Ovary (tissue), 9 donors: Measurements from ENCODE around the gene HIVEP3. TPM values are rescaled to one million over a fixed set of nuclear protein-coding genes. Genes with fewer than 3 reads are reported as not detected.

Source experiments
- DNase-seq, 5 donors: peaks; one replicate each; pipeline ENCODE4 v3.0.0-alpha.2; 2019 to 2020
- H3K27ac ChIP-seq, 2 donors: fragments of 200-600 bp; one replicate each; pipeline versions ENCODE4 v1.5.1 to v1.8.0; 2019 to 2022
- H3K27me3 ChIP-seq: fragments of 200-600 bp; one replicate; pipeline ENCODE4 v1.8.0; 2022
- H3K36me3 ChIP-seq: fragments of 200-600 bp; sonication (generic); one replicate; pipeline ENCODE4 v1.5.1; 2019
- H3K4me1 ChIP-seq: one replicate; pipeline ENCODE4 v1.8.1; 2013; ENCODE audit warnings: mild to moderate bottlenecking, moderate library complexity; ENCODE audit not compliant: insufficient read depth
- H3K4me3 ChIP-seq: fragments of 200-600 bp; sonication (generic); one replicate; pipeline ENCODE4 v1.5.1; 2017
- H3K9me3 ChIP-seq, 2 donors: fragments of 200-600 bp in 1 of 2; sonication (generic) in 1 of 2; one replicate each; pipeline versions ENCODE4 v1.5.1 to v1.8.1; 2013 to 2019; ENCODE audit warnings: mild to moderate bottlenecking in 1 of 2, moderate library complexity in 1 of 2
- CTCF ChIP-seq, 3 donors: fragments of 450-650 bp in 2 of 3; fragments of 200-600 bp in 1 of 3; IDR thresholded peaks; one replicate each; pipeline versions ENCODE4 v1.5.1 to v1.8.0; 2016 to 2022; ENCODE audit warnings: antibody characterized with exemption in 3 of 3, mild to moderate bottlenecking in 1 of 3
- EP300 ChIP-seq: sonication (generic); formaldehyde crosslinking; IDR thresholded peaks from one replicate; pipeline ENCODE4 v1.6.1; 2017; ENCODE audit warnings: antibody characterized with exemption
- POLR2A ChIP-seq: fragments of 450-650 bp; IDR thresholded peaks from one replicate; pipeline ENCODE4 v1.6.1; 2017; ENCODE audit warnings: antibody characterized with exemption, mild to moderate bottlenecking, moderate library complexity
- WGBS, 3 donors: extraction: QIAGEN DNeasy Blood & Tissue Kit in 1 of 3; methylation state at CpG; one replicate each; pipeline versions ENCODE4 v1.1.5 to v1.1.7; 2013 to 2017; 5-methylcytosine and 5-hydroxymethylcytosine counted together
- intact Hi-C, 4 donors: fragments of 100-400 bp; cut with DNase I; formaldehyde crosslinking; loops; one replicate each; pipeline versions ENCODE4 v1.11.0 to v1.15.1; 2022 to 2023
- polyA plus RNA-seq, 2 donors: library from polyadenylated mRNA; stranded (reverse); fragments of 200-250 nt in 1 of 2; fragments of 350-450 nt in 1 of 2; fragmentation: Illumina TruSeq in 1 of 2; extraction: RNeasy Lipid Tissue Mini Kit (QIAGEN cat#74804) in 1 of 2; gene quantifications; one replicate each; pipeline ENCODE4 v1.2.3, GENCODE V29; 2013 to 2014
- total RNA-seq, 7 donors: library from RNA; depleted of rRNA in 2 of 7; stranded (reverse); fragments of >200 nt in 2 of 7; fragmentation: NEBNext Ultra II Directional in 3 of 7; extraction: Animal tissue kit (Norgen Biotek cat#: 25700) in 3 of 7; gene quantifications; one replicate each; pipeline versions ENCODE4 v1.1.0 to v1.2.4, GENCODE V29; 2016 to 2023
- donor health status: DM: no; HTN: no; CAD: no; lungs with moderate emphysema.
- donor health status: DM: no; HTN: no; CAD: no.
- donor health status: Bipolar disorder and iron deficiency.
- donor health status: DM: yes; HTN: yes; CAD: no.
- donor health status: DM: no; HTN: no; CAD: no.
- donor health status: DM: yes; HTN: yes; CAD: no.

Gene HIVEP3
- total and polyA plus RNA-seq, 9 donors, result 3.0 to 7.5 (median 5.2) TPM

GRCh38 chr1:41777695-41778094, 141.0 kb downstream of the HIVEP3 start:
- H3K9me3 ChIP-seq, result no peaks in the 10 kb centered on the region
- intact Hi-C loops, result no loop called here
- H3K4me1 ChIP-seq, result no peaks in the 10 kb centered on the region
- no peak for DNase-seq
- H3K36me3 ChIP-seq, result no peaks in the 10 kb centered on the region
- TF ChIP-seq CTCF (IDR thresholded peaks at IDR 0.05), result no peak
- TF ChIP-seq POLR2A, result no peak
- no peak for TF ChIP-seq EP300
- H3K27me3 ChIP-seq, result no peaks in the 10 kb centered on the region
- no peak overlapping the region for H3K4me3 ChIP-seq
- H3K27ac ChIP-seq, result no peak overlapping the region
- WGBS, 3 donors, result 90 to 97% (median 95%) methylated on average over 10 of the region's 10 CpGs

GRCh38 chr1:41776891-41777441, 141.8 kb downstream of the HIVEP3 start:
- H3K36me3 ChIP-seq, result no peaks in the 10 kb centered on the region
- WGBS, 3 donors, result 78 to 84% (median 82%) methylated on average over 8 of the region's 8 CpGs
- DNase-seq, result no peak
- H3K27ac ChIP-seq, result no peak overlapping the region
- intact Hi-C loops, result no loop called here
- H3K4me1 ChIP-seq, result no peaks in the 10 kb centered on the region
- no peak overlapping the region for H3K4me3 ChIP-seq
- TF ChIP-seq EP300, result no peak
- H3K9me3 ChIP-seq, result no peaks in the 10 kb centered on the region
- H3K27me3 ChIP-seq, result no peaks in the 10 kb centered on the region

GRCh38 chr1:41775956-41776585, 142.7 kb downstream of the HIVEP3 start:
- H3K4me1 ChIP-seq, result no peaks in the 10 kb centered on the region
- H3K36me3 ChIP-seq, result no peaks in the 10 kb centered on the region
- WGBS, 3 donors, result 69 to 86% (median 85%) methylated on average over 6 of the region's 6 CpGs
- no peaks in the 10 kb centered on the region for H3K27me3 ChIP-seq
- H3K4me3 ChIP-seq, result no peak overlapping the region
- no peaks in the 10 kb centered on the region for H3K9me3 ChIP-seq
- H3K27ac ChIP-seq, result no peak overlapping the region
- no peak for TF ChIP-seq CTCF (IDR thresholded peaks at IDR 0.05)
- TF ChIP-seq EP300, result no peak
- no peak for TF ChIP-seq POLR2A
- no peak for DNase-seq
- intact Hi-C loops, result no loop called here

GRCh38 chr1:41774471-41774990, 144.2 kb downstream of the HIVEP3 start:
- WGBS, 3 donors, result 89 to 94% (median 90%) methylated on average over 2 of the region's 2 CpGs
- Histone ChIP-seq H3K4me3 (no peak overlapping the region), H3K27ac (no peak overlapping the region), H3K4me1 (no peaks in the 10 kb centered on the region), H3K9me3 (no peaks in the 10 kb centered on the region), H3K36me3 (no peaks in the 10 kb centered on the region), H3K27me3 (no peaks in the 10 kb centered on the region)
- intact Hi-C loops, result no loop called here
- no peak for DNase-seq
- TF ChIP-seq POLR2A, result no peak
- TF ChIP-seq EP300, result no peak
- TF ChIP-seq CTCF (IDR thresholded peaks at IDR 0.05), result no peak

- intact Hi-C loops, result no loop called here
- no peaks in the 10 kb centered on the region for H3K4me1 ChIP-seq
- no peaks in the 10 kb centered on the region for H3K9me3 ChIP-seq
- no peak for TF ChIP-seq POLR2A
- no peak for TF ChIP-seq CTCF (IDR thresholded peaks at IDR 0.05)
- no peak for TF ChIP-seq EP300
- H3K4me3 ChIP-seq, result no peak overlapping the region
- no peak overlapping the region for H3K27ac ChIP-seq
- WGBS, 3 donors, result 61 to 97% (median 62%) methylated on average over 3 of the region's 3 CpGs
- no peaks in the 10 kb centered on the region for H3K36me3 ChIP-seq
- H3K27me3 ChIP-seq, result no peaks in the 10 kb centered on the region
- no peak for DNase-seq
Observed at GRCh38 chr1:41773842-41774241, 144.9 kb downstream of the HIVEP3 start.
